GM18499 (cell line): Measurements from ENCODE around the gene TAGAP.

Experiments used
- ATAC-seq: cut with Tn5 transposase; IDR thresholded peaks from one replicate; pipeline ENCODE4 v1.9.1; 2021; ENCODE audit warnings: moderate number of reproducible peaks; ENCODE audit not compliant: insufficient read depth, unreplicated experiment

Gene TAGAP

GRCh38 chr6:159074120-159074684, 29.4 kb upstream of the TAGAP start:
- no peak for ATAC-seq

GRCh38 chr6:159071843-159072769, 27.3 kb upstream of the TAGAP start:
- ATAC-seq = no peak

- no peak for ATAC-seq
These were observed 24.2 kb upstream of the TAGAP start for GRCh38 chr6:159068904-159069578.

- no peak for ATAC-seq
These were observed 22.5 kb upstream of the TAGAP start for GRCh38 chr6:159067334-159067733.

GRCh38 chr6:159066483-159066882, 21.7 kb upstream of the TAGAP start:
- no peak for ATAC-seq

GRCh38 chr6:159065759-159066329, 21.1 kb upstream of the TAGAP start:
- ATAC-seq = no peak

GRCh38 chr6:159065091-159065490, 20.3 kb upstream of the TAGAP start:
- ATAC-seq = no peak

GRCh38 chr6:159064477-159064876, 19.7 kb upstream of the TAGAP start:
- no peak for ATAC-seq

- no peak for ATAC-seq
These were observed 18.8 kb upstream of the TAGAP start for GRCh38 chr6:159063549-159063948.

GRCh38 chr6:159062976-159063375, 18.2 kb upstream of the TAGAP start:
- no peak for ATAC-seq

GRCh38 chr6:159062564-159062945, 17.8 kb upstream of the TAGAP start:
- ATAC-seq = no peak

GRCh38 chr6:159061805-159062563, 17.2 kb upstream of the TAGAP start:
- ATAC-seq = no peak

GRCh38 chr6:159061146-159061545, 16.4 kb upstream of the TAGAP start:
- ATAC-seq = no peak

GRCh38 chr6:159059885-159060506, 15.2 kb upstream of the TAGAP start:
- ATAC-seq = no peak

GRCh38 chr6:159059141-159059540, 14.3 kb upstream of the TAGAP start:
- no peak for ATAC-seq

GRCh38 chr6:159056899-159057298, 12.1 kb upstream of the TAGAP start:
- no peak for ATAC-seq

GRCh38 chr6:159056432-159056831, 11.6 kb upstream of the TAGAP start:
- no peak for ATAC-seq

- ATAC-seq = no peak
These were observed 11.2 kb upstream of the TAGAP start for GRCh38 chr6:159056003-159056402.

GRCh38 chr6:159053781-159054398, 9.1 kb upstream of the TAGAP start:
- no peak for ATAC-seq
